ENCODE data around the gene THSD4. TPM values are rescaled to one million over a fixed set of nuclear protein-coding genes. Genes with fewer than 3 reads are reported as not detected.

Gene THSD4
- total and polyA plus RNA-seq, 7 donors: 1.4 to 7.8 (median 2.2) TPM

DNA sequence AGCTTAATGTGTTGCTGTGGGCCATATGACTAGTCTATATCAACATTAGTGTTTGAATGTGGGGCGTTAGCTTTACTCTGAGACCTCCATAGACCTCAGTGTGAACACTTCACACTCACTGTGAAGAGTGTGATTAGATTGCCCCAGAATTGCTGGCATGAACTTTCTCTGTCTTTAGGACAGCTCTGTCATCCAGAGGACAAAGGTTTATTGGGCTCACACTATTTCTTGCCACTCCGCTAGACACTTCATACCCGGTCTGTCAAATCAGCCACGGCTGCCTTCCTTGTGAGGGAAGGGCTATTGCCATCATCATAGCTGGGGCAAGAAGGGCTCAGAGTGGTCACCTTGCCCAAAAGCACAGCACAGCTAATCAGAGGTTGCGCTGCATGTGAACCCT lies 378.3 kb downstream of the THSD4 start:
- H3K4me3 ChIP-seq: no peak overlapping the region
- intact Hi-C loops (cut with DNase I): no loop called here
- TF ChIP-seq POLR2A (IDR thresholded peaks at IDR 0.05) (no peak), EP300 (IDR thresholded peaks at IDR 0.05) (no peak), POLR2AphosphoS5 (IDR thresholded peaks at IDR 0.05) (no peak)
- TF ChIP-seq, protein P1, sequence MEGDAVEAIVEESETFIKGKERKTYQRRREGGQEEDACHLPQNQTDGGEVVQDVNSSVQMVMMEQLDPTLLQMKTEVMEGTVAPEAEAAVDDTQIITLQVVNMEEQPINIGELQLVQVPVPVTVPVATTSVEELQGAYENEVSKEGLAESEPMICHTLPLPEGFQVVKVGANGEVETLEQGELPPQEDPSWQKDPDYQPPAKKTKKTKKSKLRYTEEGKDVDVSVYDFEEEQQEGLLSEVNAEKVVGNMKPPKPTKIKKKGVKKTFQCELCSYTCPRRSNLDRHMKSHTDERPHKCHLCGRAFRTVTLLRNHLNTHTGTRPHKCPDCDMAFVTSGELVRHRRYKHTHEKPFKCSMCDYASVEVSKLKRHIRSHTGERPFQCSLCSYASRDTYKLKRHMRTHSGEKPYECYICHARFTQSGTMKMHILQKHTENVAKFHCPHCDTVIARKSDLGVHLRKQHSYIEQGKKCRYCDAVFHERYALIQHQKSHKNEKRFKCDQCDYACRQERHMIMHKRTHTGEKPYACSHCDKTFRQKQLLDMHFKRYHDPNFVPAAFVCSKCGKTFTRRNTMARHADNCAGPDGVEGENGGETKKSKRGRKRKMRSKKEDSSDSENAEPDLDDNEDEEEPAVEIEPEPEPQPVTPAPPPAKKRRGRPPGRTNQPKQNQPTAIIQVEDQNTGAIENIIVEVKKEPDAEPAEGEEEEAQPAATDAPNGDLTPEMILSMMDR (IDR thresholded peaks at IDR 0.05): no peak
- no peaks in the 10 kb centered on the region for H3K4me1 ChIP-seq
- WGBS, 2 donors: 79 to 85% methylated on average over 5 of the region's 5 CpGs
- no peaks in the 10 kb centered on the region for H3K36me3 ChIP-seq
- DNase-seq: no peak
- H3K9me3 ChIP-seq: no peaks in the 10 kb centered on the region
- no peaks in the 10 kb centered on the region for H3K27me3 ChIP-seq
- H3K27ac ChIP-seq: no peak overlapping the region

DNA sequence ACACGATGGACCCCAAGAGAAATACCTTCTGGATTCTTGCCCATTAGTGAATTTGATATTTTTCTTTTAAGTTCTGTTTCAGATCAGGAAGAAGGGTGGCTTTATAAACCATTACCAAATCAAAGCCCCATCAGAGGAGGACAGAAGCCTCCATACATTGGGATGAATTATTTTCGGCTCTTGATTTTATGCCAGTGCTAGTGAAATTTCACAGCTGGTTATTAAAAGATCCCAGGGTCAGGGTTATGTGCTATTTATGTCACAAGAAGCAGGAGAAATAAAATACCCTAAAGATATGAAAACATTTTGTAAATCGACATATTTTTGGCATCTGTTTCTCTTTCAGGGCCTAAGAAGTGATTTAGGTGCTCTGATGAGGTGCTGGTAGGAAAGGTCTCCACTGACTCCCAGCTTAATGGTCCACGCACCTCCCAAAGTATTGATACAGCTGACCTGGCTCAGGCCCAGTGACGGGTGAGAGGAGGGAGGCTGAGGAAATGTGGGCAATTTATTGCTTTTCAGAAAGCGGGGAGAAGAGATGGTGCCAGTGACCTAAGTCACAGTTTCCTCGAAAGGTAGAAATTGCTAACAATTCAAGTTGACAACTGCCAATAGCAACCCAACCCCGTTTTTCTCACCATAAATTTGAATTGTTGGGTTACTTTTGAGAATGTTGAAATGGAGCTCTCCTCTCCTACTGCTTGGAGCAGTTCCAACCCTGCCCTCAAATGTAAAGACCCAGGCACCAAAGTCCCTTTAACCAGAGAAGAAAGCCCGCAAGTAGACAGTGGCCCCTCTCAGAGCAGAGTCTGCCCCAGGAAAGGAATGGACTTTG lies 379.5 kb downstream of the THSD4 start:
- no peak overlapping the region for H3K4me3 ChIP-seq
- no peak overlapping the region for H3K27ac ChIP-seq
- H3K36me3 ChIP-seq: no peaks in the 10 kb centered on the region
- intact Hi-C loops (cut with DNase I): no loop called here
- no peaks in the 10 kb centered on the region for H3K9me3 ChIP-seq
- no peaks in the 10 kb centered on the region for H3K27me3 ChIP-seq
- H3K4me1 ChIP-seq: no peaks in the 10 kb centered on the region
- WGBS, 2 donors: 77 to 80% methylated on average over 9 of the region's 9 CpGs
- DNase-seq: no peak
- TF ChIP-seq POLR2A (IDR thresholded peaks at IDR 0.05): no peak
- TF ChIP-seq POLR2AphosphoS5 (IDR thresholded peaks at IDR 0.05): no peak
- TF ChIP-seq EP300 (IDR thresholded peaks at IDR 0.05): no peak
- TF ChIP-seq, protein P1 (IDR thresholded peaks at IDR 0.05): no peak

DNA sequence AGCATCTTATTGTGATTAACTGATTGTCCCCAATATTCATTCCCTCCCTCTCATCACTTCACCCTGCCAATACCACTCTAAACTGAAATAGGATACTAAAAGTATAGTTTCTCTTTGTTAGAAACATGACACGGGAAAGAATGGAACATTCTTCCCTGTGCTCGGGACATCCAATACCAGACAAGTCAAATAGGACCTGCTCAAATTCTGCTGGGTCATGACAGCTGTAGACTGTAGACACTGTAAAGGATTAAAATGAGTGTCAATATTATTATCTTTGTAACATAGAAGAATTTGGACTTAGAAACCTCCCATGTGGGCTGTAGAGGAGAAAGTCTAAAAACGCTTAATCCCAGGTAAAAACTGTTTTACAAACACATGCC lies 380.1 kb downstream of the THSD4 start:
- Histone ChIP-seq H3K36me3 (no peaks in the 10 kb centered on the region), H3K27ac (no peak overlapping the region), H3K27me3 (no peaks in the 10 kb centered on the region), H3K4me1 (no peaks in the 10 kb centered on the region), H3K4me3 (no peak overlapping the region), H3K9me3 (no peaks in the 10 kb centered on the region)
- WGBS, 2 donors: 62 to 65% methylated on average over 3 of the region's 3 CpGs
- intact Hi-C loops (cut with DNase I): no loop called here
- DNase-seq: no peak
- no peak for TF ChIP-seq POLR2AphosphoS5 (IDR thresholded peaks at IDR 0.05)
- TF ChIP-seq, protein P1 (IDR thresholded peaks at IDR 0.05): no peak
- TF ChIP-seq EP300 (IDR thresholded peaks at IDR 0.05): no peak
- no peak for TF ChIP-seq POLR2A (IDR thresholded peaks at IDR 0.05)

DNA sequence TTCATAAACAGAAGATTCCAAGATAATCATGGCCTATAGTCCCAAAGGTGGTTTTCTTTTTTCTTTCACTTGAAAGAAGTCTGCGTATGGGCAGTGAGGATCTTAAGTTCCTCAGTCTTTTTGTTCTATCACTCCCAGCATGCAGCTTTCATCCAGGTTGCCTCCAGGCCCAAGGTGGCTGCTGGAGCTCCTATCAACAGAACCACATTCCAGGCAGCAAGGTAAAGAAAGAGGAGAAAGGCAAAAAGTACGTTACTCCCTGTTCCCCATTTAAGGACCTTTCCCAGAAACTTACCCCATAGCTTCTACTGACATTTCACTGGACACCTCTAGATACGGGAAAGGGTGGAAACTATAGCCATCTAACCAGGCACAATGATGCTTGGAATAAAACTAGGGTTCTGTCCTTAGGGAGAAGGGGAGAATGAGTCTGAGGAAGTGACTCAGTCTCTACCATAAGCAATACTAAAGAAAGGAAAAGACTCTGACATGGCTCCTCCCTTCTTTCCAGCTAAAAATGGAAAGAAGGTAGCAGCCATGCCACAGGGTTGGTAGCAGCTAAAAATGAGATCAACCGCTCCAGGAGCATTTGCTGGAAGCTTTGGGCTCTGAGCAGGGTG lies 381.2 kb downstream of the THSD4 start:
- 57 to 66% methylated on average over 4 of the region's 4 CpGs for WGBS, 2 donors
- Histone ChIP-seq H3K4me1 (no peaks in the 10 kb centered on the region), H3K27me3 (no peaks in the 10 kb centered on the region), H3K36me3 (no peaks in the 10 kb centered on the region), H3K27ac (no peak overlapping the region), H3K4me3 (no peak overlapping the region), H3K9me3 (no peaks in the 10 kb centered on the region)
- no peak for DNase-seq
- intact Hi-C loops (cut with DNase I): no loop called here
- TF ChIP-seq POLR2A (IDR thresholded peaks at IDR 0.05): no peak
- no peak for TF ChIP-seq EP300 (IDR thresholded peaks at IDR 0.05)
- no peak for TF ChIP-seq POLR2AphosphoS5 (IDR thresholded peaks at IDR 0.05)
- TF ChIP-seq, protein P1 (IDR thresholded peaks at IDR 0.05): no peak

Measured in sigmoid colon (tissue), 7 donors.